OCI-LY7 (cell line): ENCODE results near the gene LRRFIP1. TPM values are rescaled to one million over a fixed set of nuclear protein-coding genes. Genes with fewer than 3 reads are reported as not detected.

Experiments
- BruUV-seq: library from RNA; stranded (reverse); fragments of 400-500 nt; replicated peaks from 2 replicates; lab custom pipeline; 2021; lab: Mats Ljungman, UMichigan
- CTCF ChIA-PET: fragments of 300-600 bp; sonication (Branson Sonifier 250); formaldehyde crosslinking; loops from one replicate; lab custom pipeline; 2022; ENCODE audit warnings: antibody characterized with exemption; ENCODE audit not compliant: unreplicated experiment; lab: Charles Lee
- POLR2A ChIA-PET: fragments of 300-600 bp; sonication (Branson Sonifier 250); formaldehyde crosslinking; loops from one replicate; lab custom pipeline; 2022; ENCODE audit warnings: antibody characterized with exemption; lab: Charles Lee
- DNase-seq: peaks from one replicate; pipeline ENCODE4 v3.0.0-alpha.2; 2015; ENCODE audit warnings: low spot score
- H2AFZ ChIP-seq: fragments of 200-600 bp; sonication (generic), shearing (Covaris generic); 2 replicates; pipeline ENCODE4 v1.6.1; 2014; ENCODE audit warnings: mild to moderate bottlenecking, antibody characterized with exemption, low read length, moderate library complexity
- H3K27ac ChIP-seq: fragments of 200-600 bp; sonication (generic); 2 replicates; pipeline ENCODE4 v1.5.1; 2014; ENCODE audit warnings: mixed run types, low read depth, mild to moderate bottlenecking, moderate library complexity, low read length, inconsistent platforms; ENCODE audit not compliant: poor library complexity, severe bottlenecking
- H3K36me3 ChIP-seq: fragments of 200-600 bp; sonication (generic); 2 replicates; pipeline ENCODE4 v1.6.1; 2014; ENCODE audit warnings: mild to moderate bottlenecking, antibody characterized with exemption, low read length, moderate library complexity, mixed read lengths; ENCODE audit not compliant: insufficient read depth
- H3K4me1 ChIP-seq: fragments of 200-600 bp; sonication (generic); 2 replicates; pipeline ENCODE4 v1.5.1; 2014; ENCODE audit warnings: mild to moderate bottlenecking, low read length; ENCODE audit not compliant: insufficient read depth, poor library complexity, severe bottlenecking
- H3K4me2 ChIP-seq: fragments of 200-600 bp; sonication (generic); 2 replicates; pipeline ENCODE4 v1.6.1; 2014; ENCODE audit warnings: mild to moderate bottlenecking, low read length
- H3K4me3 ChIP-seq: fragments of 200-600 bp; sonication (generic); 2 replicates; pipeline ENCODE4 v1.5.1; 2014; ENCODE audit warnings: mild to moderate bottlenecking, low read depth, low read length; ENCODE audit not compliant: poor library complexity, severe bottlenecking
- H3K79me2 ChIP-seq: fragments of 200-600 bp; sonication (generic); 2 replicates; pipeline ENCODE4 v1.6.1; 2016; ENCODE audit warnings: low read depth, mild to moderate bottlenecking, low read length, moderate library complexity, mixed read lengths; ENCODE audit not compliant: insufficient read depth
- H3K9me2 ChIP-seq: fragments of 200-600 bp; sonication (generic); 2 replicates; pipeline ENCODE4 v1.6.1; 2016; ENCODE audit warnings: mild to moderate bottlenecking, low read length, mixed read lengths; ENCODE audit not compliant: insufficient read depth
- H3K9me3 ChIP-seq: fragments of 200-600 bp; sonication (generic); 2 replicates; pipeline ENCODE4 v1.6.1; 2014; ENCODE audit warnings: mild to moderate bottlenecking, mixed run types, low read length, mixed read lengths
- H4K20me1 ChIP-seq: fragments of 200-600 bp; sonication (generic); 2 replicates; pipeline ENCODE4 v1.6.1; 2014; ENCODE audit warnings: mild to moderate bottlenecking, antibody characterized with exemption, low read length, moderate library complexity, mixed read lengths; ENCODE audit not compliant: insufficient read depth
- EZH2phosphoT487 ChIP-seq: fragments of 200-600 bp; sonication (generic); IDR thresholded peaks from 2 replicates; pipeline ENCODE4 v1.6.1; 2018; ENCODE audit warnings: low read depth, borderline replicate concordance, mild to moderate bottlenecking, mixed run types, antibody characterized with exemption, low read length, moderate library complexity, mixed read lengths
- intact Hi-C: fragments of 100-400 bp; cut with micrococcal nuclease; formaldehyde crosslinking; loops from one replicate; pipeline ENCODE4 v1.10.0; 2022; ENCODE audit not compliant: unreplicated experiment
- total RNA-seq, 2 experiments: library from RNA; depleted of rRNA in 1 of 2; stranded (reverse); fragments of >200 nt in 1 of 2; shearing (Covaris generic) in 1 of 2; gene quantifications; 2 replicates each; pipeline ENCODE4 v1.2.3, GENCODE V29; 2014 to 2022
- TF ChIP-seq, protein P1 (sequence below): fragments of 200-600 bp; sonication (generic); conservative IDR thresholded peaks from 2 replicates; pipeline ENCODE4 v1.5.1; 2014; ENCODE audit warnings: mild to moderate bottlenecking, antibody characterized with exemption, low read length, moderate library complexity, mixed read lengths

The LRRFIP1 gene
- total RNA-seq, 2 experiments from 2014 or later: 95.7 to 216 TPM

DNA sequence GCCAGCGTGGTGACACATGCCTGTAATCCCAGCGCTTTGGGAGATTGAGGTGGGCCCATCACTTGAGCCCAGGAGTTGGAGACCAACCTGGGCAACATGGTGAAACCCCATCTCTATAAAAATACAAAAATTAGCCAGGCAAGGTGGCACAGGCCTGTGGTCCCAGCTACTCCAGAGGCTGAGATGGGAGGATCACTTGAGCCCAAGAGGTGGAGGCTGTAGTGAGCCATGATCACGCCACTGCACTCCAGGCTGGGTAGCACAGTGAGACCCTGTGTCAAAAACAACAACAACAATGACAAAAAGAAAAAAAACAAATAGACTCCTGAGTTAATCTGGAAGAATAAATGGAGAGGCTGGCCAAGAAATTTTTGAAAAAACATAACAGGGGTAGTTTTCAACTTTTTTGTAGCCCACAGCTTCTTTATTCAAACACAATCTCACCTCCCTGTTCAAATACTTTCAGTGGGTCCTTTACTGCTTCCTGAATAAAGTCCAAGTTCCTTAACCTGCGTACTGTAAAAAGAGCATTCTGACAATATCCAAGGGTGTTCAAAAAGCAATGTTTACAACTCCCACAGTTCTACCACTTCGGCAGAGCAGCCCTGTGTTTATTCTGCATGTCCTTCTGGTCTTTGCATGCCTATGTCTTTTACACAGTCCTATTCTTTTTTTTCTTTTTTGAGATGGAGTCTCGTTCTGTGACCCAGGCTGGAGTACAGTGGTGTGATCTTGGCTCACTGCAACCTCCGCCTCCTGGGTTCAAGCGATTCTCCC, 53.5 kb downstream of the LRRFIP1 start:
- Histone ChIP-seq H3K27ac (no peak overlapping the region), H3K36me3 (no peaks in the 10 kb centered on the region), H3K9me2 (no peaks in the 10 kb centered on the region), H3K4me3 (no peak overlapping the region), H3K79me2 (no peaks in the 10 kb centered on the region), H4K20me1 (no peaks in the 10 kb centered on the region), H3K9me3 (no peaks in the 10 kb centered on the region), H2AFZ (no peak overlapping the region), H3K4me1 (peaks cover 25% of the 10 kb centered on the region), H3K4me2 (no peak overlapping the region)
- no TSS peak for BruUV-seq
- ChIA-PET POLR2A (no interaction called here), CTCF (no interaction called here)
- TF ChIP-seq EZH2phosphoT487: no peak
- TF ChIP-seq, protein P1, sequence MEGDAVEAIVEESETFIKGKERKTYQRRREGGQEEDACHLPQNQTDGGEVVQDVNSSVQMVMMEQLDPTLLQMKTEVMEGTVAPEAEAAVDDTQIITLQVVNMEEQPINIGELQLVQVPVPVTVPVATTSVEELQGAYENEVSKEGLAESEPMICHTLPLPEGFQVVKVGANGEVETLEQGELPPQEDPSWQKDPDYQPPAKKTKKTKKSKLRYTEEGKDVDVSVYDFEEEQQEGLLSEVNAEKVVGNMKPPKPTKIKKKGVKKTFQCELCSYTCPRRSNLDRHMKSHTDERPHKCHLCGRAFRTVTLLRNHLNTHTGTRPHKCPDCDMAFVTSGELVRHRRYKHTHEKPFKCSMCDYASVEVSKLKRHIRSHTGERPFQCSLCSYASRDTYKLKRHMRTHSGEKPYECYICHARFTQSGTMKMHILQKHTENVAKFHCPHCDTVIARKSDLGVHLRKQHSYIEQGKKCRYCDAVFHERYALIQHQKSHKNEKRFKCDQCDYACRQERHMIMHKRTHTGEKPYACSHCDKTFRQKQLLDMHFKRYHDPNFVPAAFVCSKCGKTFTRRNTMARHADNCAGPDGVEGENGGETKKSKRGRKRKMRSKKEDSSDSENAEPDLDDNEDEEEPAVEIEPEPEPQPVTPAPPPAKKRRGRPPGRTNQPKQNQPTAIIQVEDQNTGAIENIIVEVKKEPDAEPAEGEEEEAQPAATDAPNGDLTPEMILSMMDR: no peak
- DNase-seq: no peak
- intact Hi-C loops: no loop called here

DNA sequence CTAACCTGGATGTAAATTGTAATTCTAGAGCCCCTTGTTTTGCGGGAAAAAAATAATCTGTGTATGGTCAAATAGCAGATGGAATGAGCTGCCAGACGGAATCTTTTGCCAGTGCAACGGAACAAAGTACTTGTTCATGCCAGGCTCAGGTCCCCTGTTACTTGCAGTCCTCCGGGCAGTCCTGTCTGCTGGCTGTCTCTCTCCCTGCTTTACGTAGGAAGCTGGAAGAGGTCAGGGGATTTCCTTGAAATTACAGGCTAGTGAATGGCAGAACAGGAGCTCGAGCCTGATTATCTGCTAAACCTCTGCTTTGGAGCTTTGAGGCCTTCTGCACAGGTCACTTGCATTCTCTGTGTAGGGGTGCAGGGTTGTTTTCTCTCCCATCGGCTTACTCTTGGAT, 54.8 kb downstream of the LRRFIP1 start:
- Histone ChIP-seq H3K9me3 (no peaks in the 10 kb centered on the region), H3K4me1 (peaks cover 12% of the 10 kb centered on the region), H4K20me1 (no peaks in the 10 kb centered on the region), H3K36me3 (no peaks in the 10 kb centered on the region), H3K27ac (no peak overlapping the region), H3K9me2 (no peaks in the 10 kb centered on the region), H3K4me2 (no peak overlapping the region), H3K4me3 (no peak overlapping the region), H3K79me2 (no peaks in the 10 kb centered on the region), H2AFZ (no peak overlapping the region)
- ChIA-PET CTCF (no interaction called here), POLR2A (interaction anchor here (1.1 kb wide), 1 partner anchor 11 kb away, joined by 3 read pairs; no protein-coding TSS in a partner anchor)
- no peak for TF ChIP-seq EZH2phosphoT487
- TF ChIP-seq, protein P1: no peak
- BruUV-seq: no TSS peak
- no peak for DNase-seq
- intact Hi-C loops: no loop called here

DNA sequence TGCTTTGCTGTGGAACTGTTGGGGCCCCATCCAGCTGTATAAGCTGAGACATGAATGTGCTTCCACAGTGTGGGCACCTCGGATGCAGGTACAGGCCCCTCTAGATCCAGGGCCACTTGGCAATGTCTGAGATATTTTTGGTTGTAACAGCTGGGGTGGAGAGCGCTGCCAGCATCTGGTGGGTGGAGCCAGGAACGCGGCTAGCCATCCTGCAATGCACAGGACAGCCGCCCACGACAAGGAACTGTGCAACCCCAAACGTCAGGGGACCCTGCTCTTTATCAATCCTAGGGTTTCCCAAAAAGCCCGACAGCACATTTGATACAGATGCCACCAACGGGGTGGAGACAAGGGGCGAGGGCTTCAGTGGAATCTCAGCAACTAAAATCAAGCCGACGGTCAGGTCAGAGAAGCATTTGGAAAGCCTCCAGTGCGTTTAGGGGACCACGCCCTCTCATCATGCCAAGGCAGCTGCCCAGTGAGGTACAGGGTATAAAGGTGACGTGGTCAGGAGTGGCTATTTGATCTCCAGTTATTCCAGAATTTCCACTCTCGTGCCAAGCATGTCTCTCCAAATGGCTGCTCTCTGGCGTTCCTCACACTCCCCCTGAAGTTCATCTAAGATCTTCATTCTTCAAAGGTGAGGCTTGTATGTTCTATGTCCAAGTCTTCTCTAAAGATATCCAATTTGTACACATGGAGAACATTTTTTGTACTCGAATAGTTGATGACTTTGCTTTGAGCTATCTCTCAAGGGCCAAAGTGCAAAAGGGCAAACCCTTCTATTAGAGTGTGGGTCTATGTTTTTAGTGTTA, 55.7 kb downstream of the LRRFIP1 start:
- CTCF ChIA-PET: no interaction called here
- H3K9me2 ChIP-seq: no peaks in the 10 kb centered on the region
- DNase-seq: no peak
- no peaks in the 10 kb centered on the region for H4K20me1 ChIP-seq
- no peak overlapping the region for H2AFZ ChIP-seq
- no peaks in the 10 kb centered on the region for H3K79me2 ChIP-seq
- H3K4me3 ChIP-seq: no peak overlapping the region
- H3K4me2 ChIP-seq: no peak overlapping the region
- BruUV-seq: no TSS peak
- POLR2A ChIA-PET: interaction anchor here (0.8 to 1.1 kb wide), 2 partner anchors 9 to 12 kb away, joined by 3 read pairs; no protein-coding TSS in a partner anchor
- TF ChIP-seq, protein P1: no peak
- peaks cover 9% of the 10 kb centered on the region for H3K4me1 ChIP-seq
- H3K27ac ChIP-seq: no peak overlapping the region
- intact Hi-C loops: no loop called here
- no peaks in the 10 kb centered on the region for H3K9me3 ChIP-seq
- no peaks in the 10 kb centered on the region for H3K36me3 ChIP-seq
